Measurements from ENCODE around the gene SLMAP. TPM values are rescaled to one million over a fixed set of nuclear protein-coding genes. Genes with fewer than 3 reads are reported as not detected.

Gene SLMAP
- total and polyA plus RNA-seq, 2 of the 13 experiments (the other 11 are each of a cell fraction or from before 2014, with no cell fraction given) = 24.0 to 48.3 TPM

- TF ChIP-seq U2AF2 (IDR thresholded peaks at IDR 0.05; ENCODE audit: low read depth, low read length) (no peak), U2AF1 (optimal IDR thresholded peaks at IDR 0.05; ENCODE audit: low read depth, low read length) (no peak), KIAA2018 (CRISPR knock-in tag; IDR thresholded peaks at IDR 0.05; ENCODE audit: borderline replicate concordance) (no peak), RFX1 (IDR thresholded peaks at IDR 0.05) (no peak), ZGPAT (CRISPR knock-in tag; IDR thresholded peaks at IDR 0.05) (peak; percentile 46; the same call in 1 of the 2 replicates), GATAD2A (CRISPR knock-in tag; IDR thresholded peaks at IDR 0.05) (peak; percentile 87), ZBTB49 (CRISPR knock-in tag; IDR thresholded peaks at IDR 0.05; ENCODE audit: borderline replicate concordance) (no peak), ZNF44 (CRISPR knock-in tag; IDR thresholded peaks at IDR 0.05) (no peak)
- TF ChIP-seq, protein P1, sequence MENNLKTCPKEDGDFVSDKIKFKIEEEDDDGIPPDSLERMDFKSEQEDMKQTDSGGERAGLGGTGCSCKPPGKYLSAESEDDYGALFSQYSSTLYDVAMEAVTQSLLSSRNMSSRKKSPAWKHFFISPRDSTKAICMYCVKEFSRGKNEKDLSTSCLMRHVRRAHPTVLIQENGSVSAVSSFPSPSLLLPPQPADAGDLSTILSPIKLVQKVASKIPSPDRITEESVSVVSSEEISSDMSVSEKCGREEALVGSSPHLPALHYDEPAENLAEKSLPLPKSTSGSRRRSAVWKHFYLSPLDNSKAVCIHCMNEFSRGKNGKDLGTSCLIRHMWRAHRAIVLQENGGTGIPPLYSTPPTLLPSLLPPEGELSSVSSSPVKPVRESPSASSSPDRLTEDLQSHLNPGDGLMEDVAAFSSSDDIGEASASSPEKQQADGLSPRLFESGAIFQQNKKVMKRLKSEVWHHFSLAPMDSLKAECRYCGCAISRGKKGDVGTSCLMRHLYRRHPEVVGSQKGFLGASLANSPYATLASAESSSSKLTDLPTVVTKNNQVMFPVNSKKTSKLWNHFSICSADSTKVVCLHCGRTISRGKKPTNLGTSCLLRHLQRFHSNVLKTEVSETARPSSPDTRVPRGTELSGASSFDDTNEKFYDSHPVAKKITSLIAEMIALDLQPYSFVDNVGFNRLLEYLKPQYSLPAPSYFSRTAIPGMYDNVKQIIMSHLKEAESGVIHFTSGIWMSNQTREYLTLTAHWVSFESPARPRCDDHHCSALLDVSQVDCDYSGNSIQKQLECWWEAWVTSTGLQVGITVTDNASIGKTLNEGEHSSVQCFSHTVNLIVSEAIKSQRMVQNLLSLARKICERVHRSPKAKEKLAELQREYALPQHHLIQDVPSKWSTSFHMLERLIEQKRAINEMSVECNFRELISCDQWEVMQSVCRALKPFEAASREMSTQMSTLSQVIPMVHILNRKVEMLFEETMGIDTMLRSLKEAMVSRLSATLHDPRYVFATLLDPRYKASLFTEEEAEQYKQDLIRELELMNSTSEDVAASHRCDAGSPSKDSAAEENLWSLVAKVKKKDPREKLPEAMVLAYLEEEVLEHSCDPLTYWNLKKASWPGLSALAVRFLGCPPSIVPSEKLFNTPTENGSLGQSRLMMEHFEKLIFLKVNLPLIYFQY (CRISPR knock-in tag; IDR thresholded peaks at IDR 0.05; ENCODE audit: borderline replicate concordance) = no peak
- TF ChIP-seq, protein P2, sequence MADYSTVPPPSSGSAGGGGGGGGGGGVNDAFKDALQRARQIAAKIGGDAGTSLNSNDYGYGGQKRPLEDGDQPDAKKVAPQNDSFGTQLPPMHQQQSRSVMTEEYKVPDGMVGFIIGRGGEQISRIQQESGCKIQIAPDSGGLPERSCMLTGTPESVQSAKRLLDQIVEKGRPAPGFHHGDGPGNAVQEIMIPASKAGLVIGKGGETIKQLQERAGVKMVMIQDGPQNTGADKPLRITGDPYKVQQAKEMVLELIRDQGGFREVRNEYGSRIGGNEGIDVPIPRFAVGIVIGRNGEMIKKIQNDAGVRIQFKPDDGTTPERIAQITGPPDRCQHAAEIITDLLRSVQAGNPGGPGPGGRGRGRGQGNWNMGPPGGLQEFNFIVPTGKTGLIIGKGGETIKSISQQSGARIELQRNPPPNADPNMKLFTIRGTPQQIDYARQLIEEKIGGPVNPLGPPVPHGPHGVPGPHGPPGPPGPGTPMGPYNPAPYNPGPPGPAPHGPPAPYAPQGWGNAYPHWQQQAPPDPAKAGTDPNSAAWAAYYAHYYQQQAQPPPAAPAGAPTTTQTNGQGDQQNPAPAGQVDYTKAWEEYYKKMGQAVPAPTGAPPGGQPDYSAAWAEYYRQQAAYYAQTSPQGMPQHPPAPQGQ (CRISPR knock-in tag; IDR thresholded peaks at IDR 0.05; ENCODE audit: borderline replicate concordance) = no peak
These were observed 218.8 kb downstream of the SLMAP start (continued) for GRCh38 chr3:57974796-57975388.
